HG03025 (cell line): ENCODE data around the gene IGF1.

Source experiments
- ATAC-seq: cut with Tn5 transposase; IDR thresholded peaks from one replicate; pipeline ENCODE4 v1.9.1; 2021; ENCODE audit warnings: mild to moderate bottlenecking, moderate library complexity; ENCODE audit not compliant: unreplicated experiment, low FRiP score

The IGF1 gene

DNA sequence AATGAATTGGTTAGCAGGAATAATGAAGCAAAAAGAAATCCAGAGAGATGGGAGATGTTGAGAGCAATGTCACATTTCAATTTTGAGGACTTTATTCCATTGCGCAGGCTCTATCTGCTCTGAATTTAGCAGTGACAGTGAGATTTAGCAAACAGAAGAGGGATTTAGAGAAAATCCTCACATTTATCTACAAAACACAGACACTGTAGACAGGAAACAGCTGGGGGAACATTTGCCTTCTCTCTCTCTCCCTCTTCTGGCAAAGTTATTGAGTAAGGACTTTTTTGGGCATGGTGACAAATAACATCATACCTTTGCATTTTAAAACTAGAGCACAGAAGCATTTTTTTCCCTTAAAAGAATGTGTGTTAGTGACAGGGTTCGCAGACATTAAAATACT is at the start of gene IGF1:
TSS of gene IGF1 (minus strand) at position 158 of the 400 bp plus-strand sequence. CDS start 182 bp downstream, outside the sequence.
- no peak for ATAC-seq

- ATAC-seq = no peak
Observed at GRCh38 chr12:102528111-102528510, 47.7 kb upstream of the IGF1 start.

DNA sequence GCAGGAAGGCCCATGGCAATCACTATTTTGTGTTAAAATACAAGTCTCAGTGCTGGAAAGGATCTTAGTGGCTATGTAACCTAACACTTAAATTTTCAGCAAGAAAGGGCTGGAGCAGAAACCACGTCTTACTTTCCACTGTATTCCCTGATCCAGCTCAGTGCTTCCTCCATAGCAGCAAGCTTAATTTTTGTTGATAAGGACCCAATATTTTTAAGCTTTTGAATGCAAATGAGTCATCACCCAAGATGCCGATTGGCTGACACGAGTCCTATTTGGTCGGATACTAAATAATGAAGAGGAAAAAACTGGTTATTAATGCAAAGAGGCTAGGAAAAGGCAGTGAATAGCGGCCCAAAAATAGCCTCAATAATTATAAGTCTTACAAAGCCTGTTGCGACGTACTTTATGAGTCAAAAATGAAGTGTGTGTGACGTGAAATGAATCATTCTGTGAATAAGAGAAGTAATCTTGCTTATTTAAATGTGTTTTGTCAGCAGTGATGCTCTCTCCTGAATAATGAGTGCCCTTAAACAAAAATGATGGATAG is 46.9 kb upstream of the IGF1 start:
- no peak for ATAC-seq

- no peak for ATAC-seq
Observed at GRCh38 chr12:102526656-102527055, 46.3 kb upstream of the IGF1 start.

- no peak for ATAC-seq
Observed at GRCh38 chr12:102522768-102523167, 42.4 kb upstream of the IGF1 start.

DNA sequence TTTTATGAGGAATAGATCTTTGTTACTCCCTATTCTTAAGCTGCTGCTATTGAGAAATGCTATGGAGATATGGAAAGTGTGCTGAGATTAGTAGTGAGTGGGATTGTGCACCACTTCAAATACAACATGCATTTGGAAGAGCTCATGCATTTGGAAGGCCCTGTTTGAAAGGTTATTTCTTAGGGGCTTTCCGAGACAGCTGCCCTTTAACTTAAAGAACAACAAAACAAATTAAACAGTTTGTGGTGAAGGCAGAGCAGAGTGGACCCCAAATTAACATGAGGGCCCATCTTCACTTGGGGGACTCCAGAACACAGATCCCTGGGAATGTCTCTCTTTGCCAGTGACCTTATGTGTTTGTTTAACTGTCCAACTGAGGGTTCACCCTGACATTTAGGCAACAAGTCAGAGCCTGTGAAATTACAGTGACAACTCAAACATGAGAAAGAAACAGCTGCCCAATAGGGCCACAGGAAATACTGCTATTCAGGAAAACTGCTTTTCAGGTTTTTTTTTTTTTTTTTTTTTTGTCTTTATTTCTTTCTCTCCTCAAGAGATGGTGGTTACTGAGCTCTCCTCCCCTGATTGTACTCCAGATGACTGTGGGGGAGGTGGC is 41.4 kb upstream of the IGF1 start:
- ATAC-seq = no peak

DNA sequence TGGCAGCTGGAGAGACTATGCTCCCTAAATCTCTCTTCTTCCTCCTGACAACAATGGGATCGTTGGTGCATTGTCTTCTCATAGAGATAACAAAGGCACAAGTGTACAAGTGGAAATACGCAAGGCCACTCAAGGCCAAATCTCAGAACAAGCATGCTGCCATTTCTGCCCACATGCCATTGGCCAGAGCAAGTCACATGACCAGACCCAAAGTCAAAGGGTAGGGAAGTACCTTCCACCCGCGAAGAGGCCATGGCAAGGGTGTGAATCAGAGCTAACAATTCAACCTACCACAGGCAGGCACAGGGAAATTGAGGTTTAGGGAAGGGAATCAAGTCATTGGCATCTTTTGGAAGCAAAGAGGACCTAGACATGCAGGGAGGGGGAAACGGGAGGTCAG is 38.5 kb upstream of the IGF1 start:
- ATAC-seq = no peak

- ATAC-seq = no peak
Observed at GRCh38 chr12:102514696-102515095, 34.3 kb upstream of the IGF1 start.

DNA sequence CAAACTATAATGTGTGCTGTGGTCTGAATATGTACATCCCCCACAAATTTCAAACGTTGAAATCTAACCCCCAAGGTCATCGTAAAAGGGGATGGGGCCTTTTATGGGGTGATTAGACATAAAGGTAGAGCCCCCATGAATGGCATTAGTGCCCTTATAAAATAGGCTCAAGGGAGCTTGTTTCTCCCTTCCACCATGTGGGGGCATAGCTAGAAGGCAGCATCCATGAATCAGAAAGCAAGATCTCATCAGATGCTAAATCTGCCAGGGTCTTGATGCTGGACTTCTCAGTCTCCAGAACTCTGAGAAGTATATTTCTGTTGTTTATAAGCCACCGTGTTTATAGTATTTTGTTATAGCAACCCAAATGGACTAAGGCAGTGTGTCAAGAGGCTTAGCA is 33.4 kb upstream of the IGF1 start:
- no peak for ATAC-seq

DNA sequence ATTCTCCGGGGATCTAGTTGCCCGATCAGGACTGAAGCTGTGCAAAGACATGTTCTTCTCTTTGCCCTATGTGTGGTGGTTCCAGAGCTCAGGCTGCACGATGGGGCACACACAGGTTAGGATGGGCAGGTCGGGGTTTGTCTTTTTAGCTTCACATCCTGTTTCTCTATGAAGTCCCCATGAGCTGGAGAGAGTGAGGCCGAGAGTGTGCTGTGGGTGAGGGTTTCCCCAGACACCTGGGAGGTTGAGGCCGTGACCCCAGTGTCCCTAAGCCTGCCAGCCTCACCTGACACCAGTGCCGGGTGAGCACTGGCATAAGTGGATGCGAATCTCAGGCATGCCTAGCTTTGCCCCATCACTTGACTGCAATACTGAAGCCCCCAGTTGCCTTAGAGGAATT is 32.9 kb upstream of the IGF1 start:
- peak; percentile 89 for ATAC-seq

- ATAC-seq = no peak
Observed at GRCh38 chr12:102512523-102512922, 32.2 kb upstream of the IGF1 start.

DNA sequence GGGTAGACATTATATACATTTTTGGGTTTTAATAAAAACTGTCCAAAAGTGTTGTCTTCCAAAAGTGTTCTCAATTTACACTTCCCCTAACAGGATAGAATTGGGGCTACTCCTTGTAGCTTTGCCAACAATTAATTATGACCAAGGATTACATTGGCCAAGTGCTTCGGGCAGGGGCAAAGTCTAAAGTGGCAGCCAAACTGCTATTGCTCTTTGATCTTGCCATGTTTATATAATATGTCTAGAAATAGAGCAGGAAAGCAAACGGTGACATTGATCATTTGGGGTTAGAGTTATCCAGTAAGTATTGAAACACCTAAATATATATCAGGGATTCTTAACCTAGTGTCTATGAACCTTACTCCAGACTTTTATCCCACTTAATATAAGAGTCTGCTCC is 31.2 kb upstream of the IGF1 start:
- no peak for ATAC-seq

DNA sequence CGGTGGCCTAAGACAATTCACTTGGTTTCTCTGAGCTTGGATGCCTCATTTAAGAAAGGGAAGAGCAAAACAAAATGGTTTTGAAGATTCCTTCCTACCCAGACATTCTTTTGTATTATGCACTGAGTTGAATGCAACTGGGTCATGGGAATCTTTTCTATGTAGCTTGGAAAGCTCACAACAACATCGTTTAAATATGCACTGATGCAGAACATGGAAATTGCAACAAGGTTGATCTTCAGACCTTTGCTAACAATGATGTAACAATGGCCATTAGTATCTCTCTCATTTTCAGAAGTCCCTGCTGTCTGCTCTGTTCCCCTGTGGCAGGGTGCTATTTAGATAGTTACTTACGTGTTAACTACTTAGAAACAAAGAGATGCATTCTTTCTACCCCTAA is 30.1 kb upstream of the IGF1 start:
- ATAC-seq = no peak

- ATAC-seq = no peak
Observed at GRCh38 chr12:102510031-102510430, 29.7 kb upstream of the IGF1 start.

GRCh38 chr12:102509123-102509626 is 28.8 kb upstream of the IGF1 start:
- ATAC-seq = no peak

DNA sequence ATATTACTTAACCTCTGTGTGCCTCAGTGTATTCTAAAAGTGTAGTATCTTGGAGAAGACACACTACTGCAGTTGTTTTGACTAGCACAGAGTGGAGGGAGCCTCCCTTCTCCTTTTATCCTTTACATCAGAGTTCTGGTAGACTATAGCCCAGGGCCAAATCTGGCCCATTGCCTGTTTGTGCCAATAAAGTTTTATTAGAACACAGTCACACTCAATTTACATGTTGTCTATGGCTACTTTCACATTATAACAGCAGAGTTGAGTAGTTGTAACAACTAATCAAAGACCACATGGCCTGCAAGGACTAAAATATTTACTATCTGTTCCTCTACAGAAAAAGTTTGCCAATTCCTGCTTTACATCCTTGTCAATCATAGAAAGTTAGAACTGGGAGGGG is 27.7 kb upstream of the IGF1 start:
- ATAC-seq = no peak

DNA sequence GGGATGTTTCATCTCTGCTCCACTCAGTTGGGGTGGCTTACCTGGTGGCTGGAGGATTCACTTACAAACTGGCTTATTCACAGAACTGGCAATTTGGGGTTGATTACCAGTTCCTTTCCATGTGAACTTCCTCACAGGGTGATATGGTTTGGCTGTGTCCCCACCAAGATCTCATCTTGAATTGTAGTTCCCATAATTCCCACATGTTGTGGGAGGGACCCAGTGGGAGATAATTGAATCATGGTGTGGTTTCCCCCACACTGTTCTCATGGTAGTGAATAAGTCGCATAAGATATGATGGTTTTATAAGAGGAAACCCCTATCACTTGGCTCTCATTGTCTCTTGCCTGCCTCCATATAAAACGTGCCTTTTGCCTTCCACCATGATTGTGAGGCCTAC is 26.9 kb upstream of the IGF1 start:
- ATAC-seq = no peak

GRCh38 chr12:102504871-102505270 is 24.5 kb upstream of the IGF1 start:
- no peak for ATAC-seq

GRCh38 chr12:102504280-102504679 is 23.9 kb upstream of the IGF1 start:
- ATAC-seq = no peak

DNA sequence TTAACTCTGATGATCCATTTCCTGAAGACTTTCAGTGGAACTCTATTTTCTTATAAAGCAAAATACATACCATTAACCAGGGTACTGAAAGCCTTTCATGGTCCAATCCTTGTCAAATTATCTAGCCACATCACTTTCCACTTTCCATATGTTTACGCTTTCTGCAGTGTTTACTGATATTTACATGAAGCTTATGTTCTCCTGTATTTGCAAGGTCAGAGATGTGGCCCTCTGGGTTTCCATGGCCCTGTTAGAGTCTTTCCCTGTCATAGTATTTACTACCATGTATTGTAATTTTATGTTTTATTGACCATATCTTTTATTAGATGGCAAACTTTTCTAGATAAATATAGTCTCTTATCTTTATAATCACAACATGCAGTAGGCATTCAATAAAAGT is 23.5 kb upstream of the IGF1 start:
- ATAC-seq = no peak

GRCh38 chr12:102503056-102503681 is 22.8 kb upstream of the IGF1 start:
- peak; percentile 59 for ATAC-seq

DNA sequence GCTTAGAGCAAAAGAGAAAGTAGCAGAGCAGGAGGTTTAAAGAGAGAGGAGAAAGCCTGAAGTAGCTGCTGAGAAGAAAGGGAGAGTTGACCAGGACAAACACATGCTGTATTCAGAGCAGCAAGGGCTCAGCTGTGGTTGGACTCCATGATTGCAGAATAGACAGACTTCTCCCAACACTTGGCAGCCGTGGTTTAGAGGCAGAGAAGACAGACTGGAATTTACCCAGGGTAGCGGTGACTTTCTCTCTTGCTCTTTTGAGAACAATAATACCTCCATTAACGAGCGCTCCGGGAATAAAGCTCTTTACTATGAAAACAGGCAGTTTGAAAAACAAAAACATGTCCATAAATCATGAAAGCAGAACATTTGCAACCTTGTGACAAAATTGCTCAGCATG is 21.4 kb upstream of the IGF1 start:
- ATAC-seq = no peak
